ENCODE results near the gene CYTH4. TPM values are rescaled to one million over a fixed set of nuclear protein-coding genes. Genes with fewer than 3 reads are reported as not detected.

CYTH4 gene
- total and polyA plus RNA-seq, 2 donors (not counting 3 experiments of a cell fraction or from before 2014, with no cell fraction given), result 0.06 TPM; not detected in 1

GRCh38 chr22:37302674-37303555 is 20.6 kb downstream of the CYTH4 start:
- DNase-seq (ENCODE audit: low read depth, low spot score), result no peak
- Histone ChIP-seq H3K9me1 (replicated peaks; ENCODE audit: control insufficient read depth, extremely low read depth, insufficient read depth, low read length) (no peaks in the 10 kb centered on the region), H3K4me3 (replicated peaks in 1 of 3; ENCODE audit: insufficient read depth in 1 of 3, low read depth in 1 of 3, low read length in 3 of 3) (no peak overlapping the region), H3K9ac (replicated peaks; ENCODE audit: extremely low read depth, insufficient read depth, low read length) (no peak overlapping the region), H3K9me3 (replicated peaks; ENCODE audit: control insufficient read depth, insufficient read depth, low read length) (no peaks in the 10 kb centered on the region), H4K20me1 (replicated peaks; ENCODE audit: control insufficient read depth, extremely low read depth, insufficient read depth, low read length) (no peaks in the 10 kb centered on the region), H3K36me3 (ENCODE audit: control insufficient read depth in 2 of 2, extremely low read depth in 1 of 2, insufficient read depth in 2 of 2, low read length in 2 of 2) (no peaks in the 10 kb centered on the region), H3K27ac (ENCODE audit: insufficient read depth, low read depth, low read length) (no peak overlapping the region), H3K27me3 (ENCODE audit: control insufficient read depth in 2 of 2, insufficient read depth in 2 of 2, low read length in 2 of 2) (no peaks in the 10 kb centered on the region), H3K4me1 (ENCODE audit: control insufficient read depth, extremely low read depth, insufficient read depth, low read length) (peaks cover 44% of the 10 kb centered on the region), H3K79me2 (ENCODE audit: control insufficient read depth, insufficient read depth, low read length) (no peaks in the 10 kb centered on the region), H3K4me2 (ENCODE audit: insufficient read depth, low read length) (no peak overlapping the region), H2AFZ (ENCODE audit: low read depth, low read length) (no peak overlapping the region)
- intact Hi-C loops (cut with micrococcal nuclease), result no loop called here
- CTCF ChIA-PET, result interaction anchor here (1.5 kb wide), 1 partner anchor 69 kb away, joined by 3 read pairs; no protein-coding TSS in a partner anchor
- BruUV-seq (replicated peaks), result no TSS peak
- POLR2A ChIA-PET, result no interaction called here
- TF ChIP-seq EZH2 (IDR thresholded peaks at IDR 0.05; ENCODE audit: borderline replicate concordance, low read depth, low read length, severe bottlenecking), result no peak
- no peak for TF ChIP-seq JUN (IDR thresholded peaks at IDR 0.05; ENCODE audit: borderline replicate concordance, insufficient read depth, insufficient read length, low read depth)
- no peak for TF ChIP-seq FOS (IDR thresholded peaks at IDR 0.05; ENCODE audit: borderline replicate concordance, insufficient read depth, low read length)
- TF ChIP-seq MAX (IDR thresholded peaks at IDR 0.05; ENCODE audit: insufficient read depth, insufficient read length), result no peak
- TF ChIP-seq MYC (IDR thresholded peaks at IDR 0.05; ENCODE audit: low read depth, low read length), result no peak
- TF ChIP-seq CTCF (IDR thresholded peaks at IDR 0.05; ENCODE audit: extremely low read depth in 1 of 2, insufficient read depth in 1 of 2, low read depth in 1 of 2, low read length in 2 of 2), result no peak
- TF ChIP-seq POLR2AphosphoS5 (IDR thresholded peaks at IDR 0.05; ENCODE audit: insufficient read depth, low read depth, low read length), result no peak
- no peak for TF ChIP-seq POLR2A (IDR thresholded peaks at IDR 0.05; ENCODE audit: low read depth, low read length)
- TF ChIP-seq GATA2 (IDR thresholded peaks at IDR 0.05; ENCODE audit: insufficient read depth, insufficient read length, low read depth, low read length), result no peak
- FAIRE-seq, result no peak
- dilution Hi-C loops (cut with MboI; ENCODE audit: extremely low pct_ligation_motif_present, low sequenced_read_pairs), result no loop called here

All from endothelial cell of umbilical vein (primary cell).